Endothelial cell of umbilical vein (primary cell): ENCODE data around the gene DDAH2. TPM values are rescaled to one million over a fixed set of nuclear protein-coding genes. Genes with fewer than 3 reads are reported as not detected.

Experiments used
- BruUV-seq: library from RNA; stranded (reverse); fragments of 400-500 nt; replicated peaks from 2 replicates; lab custom pipeline; 2021; lab: Mats Ljungman, UMichigan
- CTCF ChIA-PET: fragments of 300-600, 350-600 bp; sonication (Branson Sonifier 250); formaldehyde crosslinking; loops from one replicate; lab custom pipeline; 2021; ENCODE audit warnings: antibody characterized with exemption, inconsistent platforms; lab: Charles Lee
- POLR2A ChIA-PET: fragments of 300-600, 350-600 bp; sonication (Branson Sonifier 250); formaldehyde crosslinking; loops from one replicate; lab custom pipeline; 2021; ENCODE audit warnings: antibody characterized with exemption, inconsistent platforms; lab: Charles Lee
- DNase-seq: peaks from one replicate; pipeline ENCODE4 v3.0.0-alpha.2; 2011; ENCODE audit warnings: low read depth, low spot score
- FAIRE-seq: peaks from 2 replicates; lab custom pipeline; 2011; peaks lifted over from hg19 to GRCh38; lab: Jason Lieb, UNC
- H2AFZ ChIP-seq: 2 replicates; pipeline ENCODE4 v1.6.0; 2012; ENCODE audit warnings: low read depth, low read length, control low read depth, inconsistent platforms
- H3K27ac ChIP-seq: 2 replicates; pipeline ENCODE4 v1.5.1; 2011; ENCODE audit warnings: low read depth, mild to moderate bottlenecking, control low read depth, low read length, moderate library complexity; ENCODE audit not compliant: insufficient read depth
- H3K27me3 ChIP-seq, 2 experiments: 2 replicates each; pipeline versions ENCODE4 v1.6.0 to v1.6.1; 2011; ENCODE audit warnings: low read length in 2 of 2, mixed read lengths in 1 of 2; ENCODE audit not compliant: control insufficient read depth in 2 of 2, insufficient read depth in 2 of 2
- H3K36me3 ChIP-seq, 2 experiments: 2 replicates in 1 of 2; 3 replicates in 1 of 2; pipeline ENCODE4 v1.5.1; 2011; ENCODE audit warnings: low read length in 2 of 2, mild to moderate bottlenecking in 1 of 2, moderate library complexity in 1 of 2; ENCODE audit not compliant: control insufficient read depth in 2 of 2, insufficient read depth in 2 of 2; ENCODE audit errors: extremely low read depth in 1 of 2
- H3K4me1 ChIP-seq: 3 replicates; pipeline ENCODE4 v1.5.1; 2011; ENCODE audit warnings: mild to moderate bottlenecking, low read length; ENCODE audit not compliant: control insufficient read depth, insufficient read depth; ENCODE audit errors: extremely low read depth
- H3K4me2 ChIP-seq: 2 replicates; pipeline ENCODE4 v1.6.1; 2011; ENCODE audit warnings: low read length, control low read depth, mixed read lengths; ENCODE audit not compliant: insufficient read depth
- H3K4me3 ChIP-seq, 3 experiments: fragments of 200-600 bp in 1 of 3; sonication (generic), shearing (Covaris generic) in 1 of 3; replicated peaks in 1 of 3; 2 replicates each; pipeline ENCODE4 v1.5.1; 2011 to 2016; ENCODE audit warnings: control low read depth in 3 of 3, low read length in 3 of 3, mild to moderate bottlenecking in 2 of 3, inconsistent platforms in 1 of 3, low read depth in 1 of 3, moderate library complexity in 1 of 3; ENCODE audit not compliant: insufficient read depth in 1 of 3
- H3K79me2 ChIP-seq: 2 replicates; pipeline ENCODE4 v1.6.0; 2012; ENCODE audit warnings: low read length, inconsistent platforms; ENCODE audit not compliant: control insufficient read depth, insufficient read depth
- H3K9ac ChIP-seq: replicated peaks from 2 replicates; pipeline ENCODE3; 2011; ENCODE audit warnings: low read length, control low read depth; ENCODE audit not compliant: insufficient read depth; ENCODE audit errors: extremely low read depth
- H3K9me1 ChIP-seq: replicated peaks from 3 replicates; pipeline ENCODE4 v1.6.0; 2011; ENCODE audit warnings: mild to moderate bottlenecking, low read length; ENCODE audit not compliant: control insufficient read depth, insufficient read depth; ENCODE audit errors: extremely low read depth
- H3K9me3 ChIP-seq: replicated peaks from 2 replicates; pipeline ENCODE4 v1.5.1; 2012; ENCODE audit warnings: low read length, inconsistent platforms; ENCODE audit not compliant: control insufficient read depth, insufficient read depth
- H4K20me1 ChIP-seq: replicated peaks from 2 replicates; pipeline ENCODE3; 2011; ENCODE audit warnings: mild to moderate bottlenecking, low read length; ENCODE audit not compliant: control insufficient read depth, insufficient read depth; ENCODE audit errors: extremely low read depth
- CTCF ChIP-seq, 2 donors: IDR thresholded peaks; 1 replicate in 1 of 2; 2 replicates in 1 of 2; pipeline ENCODE4 v1.5.1; 2011; ENCODE audit warnings: low read length in 2 of 2, mild to moderate bottlenecking in 2 of 2, moderate library complexity in 2 of 2, control low read depth in 1 of 2, inconsistent platforms in 1 of 2, low read depth in 1 of 2; ENCODE audit not compliant: insufficient read depth in 1 of 2; ENCODE audit errors: extremely low read depth in 1 of 2
- FOS ChIP-seq: IDR thresholded peaks from 2 replicates; pipeline ENCODE4 v1.6.1; 2011; ENCODE audit warnings: mild to moderate bottlenecking, low read length, moderate library complexity, borderline replicate concordance; ENCODE audit not compliant: insufficient read depth
- GATA2 ChIP-seq: IDR thresholded peaks from 2 replicates; pipeline ENCODE4 v1.7.0; 2011; ENCODE audit warnings: low read depth, mild to moderate bottlenecking, moderate library complexity, mixed read lengths, low read length; ENCODE audit not compliant: insufficient read length, insufficient read depth
- JUN ChIP-seq: IDR thresholded peaks from 2 replicates; pipeline ENCODE4 v1.6.1; 2011; ENCODE audit warnings: borderline replicate concordance, low read depth; ENCODE audit not compliant: insufficient read length, insufficient read depth
- MAX ChIP-seq: IDR thresholded peaks from 2 replicates; pipeline ENCODE4 v1.6.1; 2011; ENCODE audit not compliant: insufficient read depth, insufficient read length
- MYC ChIP-seq: IDR thresholded peaks from one replicate; pipeline ENCODE4 v1.6.1; 2011; ENCODE audit warnings: mild to moderate bottlenecking, low read depth, low read length
- POLR2A ChIP-seq: IDR thresholded peaks from 2 replicates; pipeline ENCODE4 v1.6.1; 2012; ENCODE audit warnings: low read depth, mild to moderate bottlenecking, control low read depth, low read length
- dilution Hi-C: fragments of 300-500 bp; cut with MboI; formaldehyde crosslinking; loops from one replicate; pipeline ENCODE4 v1.15.0; 2019; ENCODE audit warnings: low sequenced_read_pairs; ENCODE audit not compliant: extremely low pct_ligation_motif_present
- intact Hi-C: fragments of 100-400 bp; cut with micrococcal nuclease; formaldehyde crosslinking; loops from one replicate; pipeline ENCODE4 v1.10.0; 2022
- microRNA-seq: library from miRNA; unstranded; fragments of <30 nt; microRNA quantifications from one replicate; pipeline ENCODE4 v1.2.0, GENCODE V29; 2021; ENCODE audit warnings: borderline number of aligned reads, borderline replicate concordance
- polyA plus RNA-seq, 4 experiments: library from polyadenylated mRNA; depleted of rRNA in 3 of 4; stranded (reverse) in 3 of 4; unstranded in 1 of 4; fragments of >200 nt; gene quantifications; 2 replicates each; pipeline versions ENCODE4 v1.2.1 to v1.2.3, GENCODE V29; 2011 to 2012; ENCODE audit warnings: missing spikeins in 1 of 4
- small RNA-seq: library from RNA; depleted of rRNA; stranded (forward); fragments of <200 nt; gene quantifications from one replicate; pipeline ENCODE3, GENCODE V24; 2012; ENCODE audit warnings: low replicate concordance, low read depth; ENCODE audit not compliant: insufficient read depth, insufficient read length
- total RNA-seq: library from RNA; stranded (reverse); gene quantifications from 2 replicates; pipeline ENCODE4 v1.2.3, GENCODE V29; 2021

Gene DDAH2
- total and polyA plus RNA-seq, 2 donors (not counting 3 experiments of a cell fraction or from before 2014, with no cell fraction given): 109 to 176 TPM

- Histone ChIP-seq H3K4me2 (no peak overlapping the region), H3K4me3 (no peak overlapping the region), H2AFZ (no peak overlapping the region), H3K4me1 (peaks cover 8% of the 10 kb centered on the region), H3K9me1 (no peaks in the 10 kb centered on the region), H3K79me2 (no peaks in the 10 kb centered on the region), H3K9me3 (no peaks in the 10 kb centered on the region), H3K9ac (no peak overlapping the region), H3K27ac (no peak overlapping the region), H3K36me3 (peaks cover 0 to 6% of the 10 kb centered on the region in 2 experiments), H4K20me1 (no peaks in the 10 kb centered on the region), H3K27me3 (no peaks in the 10 kb centered on the region)
- BruUV-seq: no TSS peak
- ChIA-PET CTCF (interaction anchor here (1.1 to 1.2 kb wide), 4 partner anchors 92 to 274 kb away, joined by 3 to 5 read pairs (median 4); no protein-coding TSS in a partner anchor), POLR2A (no interaction called here)
- TF ChIP-seq MYC (no peak), CTCF (IDR thresholded peaks at IDR 0.05; ENCODE audit: extremely low read depth in 1 of 2, insufficient read depth in 1 of 2, low read depth in 1 of 2, low read length in 2 of 2) (no peak), JUN (no peak), FOS (no peak), MAX (no peak), POLR2A (no peak), GATA2 (no peak)
- dilution Hi-C loops: no loop called here
- FAIRE-seq (no peak), DNase-seq (no peak)
- intact Hi-C loops: no loop called here
These were observed 51.1 kb downstream of the DDAH2 start for GRCh38 chr6:31677955-31678354.

Small RNA genes within 50 kb of the gene (microRNA-seq; reads per million reads assigned to microRNA genes)
- gene MIR4646: not detected

Small RNA genes within 50 kb of the gene (small RNA-seq; reads per million reads assigned to genes)
- not detected for gene LY6G6D
- not detected for gene MIR4646
- not detected for gene MSH5-SAPCD1
- gene RF00019: not detected
- not detected for gene RNU6-850P
- not detected for gene SAPCD1

Other genes with a start within 250 kb of the DDAH2 start
Only the 30 nearest of the 42 such genes appear.
- 0.46 TPM in 1 of 2 replicates, not detected in the other for gene LTA, start 157.0 kb downstream of the DDAH2 start, total RNA-seq
- gene LTA, start 157.0 kb downstream of the DDAH2 start, polyA plus RNA-seq: 0.08 TPM in 1 of 2 replicates, not detected in the other
- not detected in 2 replicates for gene TNF, start 153.7 kb downstream of the DDAH2 start, total RNA-seq
- gene TNF, start 153.7 kb downstream of the DDAH2 start, polyA plus RNA-seq: not detected in 2 replicates
- gene LTB, start 146.9 kb downstream of the DDAH2 start, total RNA-seq: 1.2 and 1.3 TPM in 2 replicates
- 1.8 and 2.1 TPM in 2 replicates for gene LTB, start 146.9 kb downstream of the DDAH2 start, polyA plus RNA-seq
- 1.00 and 2.0 TPM in 2 replicates for gene LST1, start 143.0 kb downstream of the DDAH2 start, total RNA-seq
- 1.1 and 1.8 TPM in 2 replicates for gene LST1, start 143.0 kb downstream of the DDAH2 start, polyA plus RNA-seq
- gene NCR3, start 136.3 kb downstream of the DDAH2 start, total RNA-seq: not detected in 2 replicates
- gene NCR3, start 136.3 kb downstream of the DDAH2 start, polyA plus RNA-seq: not detected in 2 replicates
- gene AIF1, start 114.1 kb downstream of the DDAH2 start, total RNA-seq: not detected in 2 replicates
- not detected in 2 replicates for gene AIF1, start 114.1 kb downstream of the DDAH2 start, polyA plus RNA-seq
- gene PRRC2A, start 108.6 kb downstream of the DDAH2 start, total RNA-seq: 218 and 229 TPM in 2 replicates
- gene PRRC2A, start 108.6 kb downstream of the DDAH2 start, polyA plus RNA-seq: 88.4 and 114 TPM in 2 replicates
- 314 and 322 TPM in 2 replicates for gene BAG6, start 76.6 kb downstream of the DDAH2 start, total RNA-seq
- gene BAG6, start 76.6 kb downstream of the DDAH2 start, polyA plus RNA-seq: 190 and 234 TPM in 2 replicates
- 0.97 TPM in 1 of 2 replicates, not detected in the other for gene APOM, start 73.4 kb downstream of the DDAH2 start, total RNA-seq
- 2.5 and 2.6 TPM in 2 replicates for gene APOM, start 73.4 kb downstream of the DDAH2 start, polyA plus RNA-seq
- gene C6orf47, start 68.5 kb downstream of the DDAH2 start, total RNA-seq: 12.8 and 15.0 TPM in 2 replicates
- 5.6 and 5.8 TPM in 2 replicates for gene C6orf47, start 68.5 kb downstream of the DDAH2 start, polyA plus RNA-seq
- 11.7 and 12.6 TPM in 2 replicates for gene GPANK1, start 64.3 kb downstream of the DDAH2 start, total RNA-seq
- gene GPANK1, start 64.3 kb downstream of the DDAH2 start, polyA plus RNA-seq: 13.3 and 17.5 TPM in 2 replicates
- 206 and 214 TPM in 2 replicates for gene CSNK2B, start 63.2 kb downstream of the DDAH2 start, total RNA-seq
- gene CSNK2B, start 63.2 kb downstream of the DDAH2 start, polyA plus RNA-seq: 159 and 160 TPM in 2 replicates
- gene LY6G5B, start 59.3 kb downstream of the DDAH2 start, total RNA-seq: 23.9 and 25.0 TPM in 2 replicates
- 13.7 and 15.4 TPM in 2 replicates for gene LY6G5B, start 59.3 kb downstream of the DDAH2 start, polyA plus RNA-seq
- gene LY6G5C, start 48.2 kb downstream of the DDAH2 start, total RNA-seq: 5.2 and 8.2 TPM in 2 replicates
- 11.4 and 11.8 TPM in 2 replicates for gene LY6G5C, start 48.2 kb downstream of the DDAH2 start, polyA plus RNA-seq
- 41.3 and 48.9 TPM in 2 replicates for gene ABHD16A, start 26.0 kb downstream of the DDAH2 start, total RNA-seq
- gene ABHD16A, start 26.0 kb downstream of the DDAH2 start, polyA plus RNA-seq: 60.1 and 60.3 TPM in 2 replicates
- not detected in 2 replicates for gene LY6G6F, start 22.4 kb downstream of the DDAH2 start, total RNA-seq
- not detected in 2 replicates for gene LY6G6F, start 22.4 kb downstream of the DDAH2 start, polyA plus RNA-seq
- gene LY6G6D, start 14.0 kb downstream of the DDAH2 start, total RNA-seq: not detected in 2 replicates
- gene LY6G6D, start 14.0 kb downstream of the DDAH2 start, polyA plus RNA-seq: not detected in 2 replicates
- 0.35 TPM in 1 of 2 replicates, not detected in the other for gene LY6G6C, start 7.6 kb downstream of the DDAH2 start, total RNA-seq
- gene LY6G6C, start 7.6 kb downstream of the DDAH2 start, polyA plus RNA-seq: 0.33 and 0.41 TPM in 2 replicates
- gene MPIG6B, start 5.9 kb downstream of the DDAH2 start, total RNA-seq: not detected in 2 replicates
- gene MPIG6B, start 5.9 kb downstream of the DDAH2 start, polyA plus RNA-seq: not detected in 2 replicates
- 535 and 543 TPM in 2 replicates for gene CLIC1, start 7.2 kb upstream of the DDAH2 start, total RNA-seq
- gene CLIC1, start 7.2 kb upstream of the DDAH2 start, polyA plus RNA-seq: 569 and 578 TPM in 2 replicates
- gene MSH5, start 10.7 kb upstream of the DDAH2 start, total RNA-seq: 43.2 and 43.8 TPM in 2 replicates
- 24.5 and 27.1 TPM in 2 replicates for gene MSH5, start 10.7 kb upstream of the DDAH2 start, polyA plus RNA-seq
- 9.4 and 11.7 TPM in 2 replicates for gene SAPCD1, start 33.4 kb upstream of the DDAH2 start, total RNA-seq
- 1.6 and 3.0 TPM in 2 replicates for gene SAPCD1, start 33.4 kb upstream of the DDAH2 start, polyA plus RNA-seq
- gene VWA7, start 48.0 kb upstream of the DDAH2 start, total RNA-seq: 0.25 and 0.51 TPM in 2 replicates
- 0.11 and 0.21 TPM in 2 replicates for gene VWA7, start 48.0 kb upstream of the DDAH2 start, polyA plus RNA-seq
- 121 and 125 TPM in 2 replicates for gene VARS1, start 66.5 kb upstream of the DDAH2 start, total RNA-seq
- 36.5 and 37.4 TPM in 2 replicates for gene VARS1, start 66.5 kb upstream of the DDAH2 start, polyA plus RNA-seq
- 78.1 and 78.6 TPM in 2 replicates for gene LSM2, start 77.7 kb upstream of the DDAH2 start, total RNA-seq
- 86.0 and 95.5 TPM in 2 replicates for gene LSM2, start 77.7 kb upstream of the DDAH2 start, polyA plus RNA-seq
- gene HSPA1L, start 86.0 kb upstream of the DDAH2 start, total RNA-seq: 0.74 and 0.77 TPM in 2 replicates
- 0.32 and 0.35 TPM in 2 replicates for gene HSPA1L, start 86.0 kb upstream of the DDAH2 start, polyA plus RNA-seq
- gene HSPA1A, start 86.2 kb upstream of the DDAH2 start, total RNA-seq: 55.6 and 58.3 TPM in 2 replicates
- 56.0 and 57.2 TPM in 2 replicates for gene HSPA1A, start 86.2 kb upstream of the DDAH2 start, polyA plus RNA-seq
- gene HSPA1B, start 98.4 kb upstream of the DDAH2 start, total RNA-seq: 49.3 and 54.0 TPM in 2 replicates
- gene HSPA1B, start 98.4 kb upstream of the DDAH2 start, polyA plus RNA-seq: 27.1 and 31.7 TPM in 2 replicates
- 61.3 and 62.8 TPM in 2 replicates for gene NEU1, start 133.5 kb upstream of the DDAH2 start, total RNA-seq
- gene NEU1, start 133.5 kb upstream of the DDAH2 start, polyA plus RNA-seq: 111 and 115 TPM in 2 replicates
- gene SLC44A4, start 149.7 kb upstream of the DDAH2 start, total RNA-seq: 0.12 and 0.84 TPM in 2 replicates
- gene SLC44A4, start 149.7 kb upstream of the DDAH2 start, polyA plus RNA-seq: 0.75 and 1.1 TPM in 2 replicates